ENCODE measurements around the gene MAGED2. TPM values are rescaled to one million over a fixed set of nuclear protein-coding genes. Genes with fewer than 3 reads are reported as not detected.
"Not testable (repeated sequence)": the region's sequence is repeated elsewhere in the genome, so short reads cannot be mapped to it uniquely, and the experiment has no call there.

Gene MAGED2
- total RNA-seq, result 10 to 100 TPM; 43.0 to 45.6 TPM
- polyA plus RNA-seq, result 124 TPM

- H3K9me3 ChIP-seq (ENCODE audit: low read length), result no peaks in the 10 kb centered on the region
- H3K4me1 ChIP-seq (ENCODE audit: insufficient read depth, low read length), result peaks cover 7% of the 10 kb centered on the region
- CTCF ChIA-PET, result interaction anchor here (0.9 kb wide), 1 partner anchor 168 kb away, joined by 3 read pairs; no protein-coding TSS in a partner anchor
- POLR2A ChIA-PET, result interaction anchor here (0.6 to 1.3 kb wide), 3 partner anchors 168 to 820 kb away, joined by 3 to 10 read pairs (median 5); partner anchors contain the start of gene PHF8
- Mint-ChIP-seq H3K9me3 (no peaks in the 10 kb centered on the region), H3K27ac (peak within 1 kb of the TSS; percentile 78 to 99 (median 94)), H3K4me1 (peaks cover 9 to 24% (median 12%) of the 10 kb centered on the region in 3 donors), H3K27me3 (peaks cover 0 to 8% of the 10 kb centered on the region in 2 donors), H3K4me3 (peak within 1 kb of the TSS; percentile 88 to 99 (median 98)), H3K36me3 (peaks cover 0 to 39% (median 5%) of the 10 kb centered on the region in 3 donors)
- peak; percentile 38 to 74 (median 49) for DNase-seq
- H3K36me3 ChIP-seq (ENCODE audit: insufficient read depth, low read length), result peaks cover 21% of the 10 kb centered on the region
- H3K27ac ChIP-seq (ENCODE audit: low read depth, low read length), result peak within 1 kb of the TSS; percentile 82
- peak within 1 kb of the TSS; percentile 86 for H3K4me3 ChIP-seq (ENCODE audit: low read length)
- H3K27me3 ChIP-seq (ENCODE audit: insufficient read depth, low read length, poor library complexity, severe bottlenecking), result no peaks in the 10 kb centered on the region
These were observed at the start of gene MAGED2 for GRCh38 chrX:54807524-54808108. Gene MAGED2, plus strand, starts transcription at chrX:54807745. Its CDS starts 1,587 bp downstream, at chrX:54809332.

- CTCF ChIA-PET, result no interaction called here
- no peak overlapping the region for H3K4me3 Mint-ChIP-seq
These were observed 49.2 kb upstream of the MAGED2 start for GRCh38 chrX:54758114-54759055.

DNA sequence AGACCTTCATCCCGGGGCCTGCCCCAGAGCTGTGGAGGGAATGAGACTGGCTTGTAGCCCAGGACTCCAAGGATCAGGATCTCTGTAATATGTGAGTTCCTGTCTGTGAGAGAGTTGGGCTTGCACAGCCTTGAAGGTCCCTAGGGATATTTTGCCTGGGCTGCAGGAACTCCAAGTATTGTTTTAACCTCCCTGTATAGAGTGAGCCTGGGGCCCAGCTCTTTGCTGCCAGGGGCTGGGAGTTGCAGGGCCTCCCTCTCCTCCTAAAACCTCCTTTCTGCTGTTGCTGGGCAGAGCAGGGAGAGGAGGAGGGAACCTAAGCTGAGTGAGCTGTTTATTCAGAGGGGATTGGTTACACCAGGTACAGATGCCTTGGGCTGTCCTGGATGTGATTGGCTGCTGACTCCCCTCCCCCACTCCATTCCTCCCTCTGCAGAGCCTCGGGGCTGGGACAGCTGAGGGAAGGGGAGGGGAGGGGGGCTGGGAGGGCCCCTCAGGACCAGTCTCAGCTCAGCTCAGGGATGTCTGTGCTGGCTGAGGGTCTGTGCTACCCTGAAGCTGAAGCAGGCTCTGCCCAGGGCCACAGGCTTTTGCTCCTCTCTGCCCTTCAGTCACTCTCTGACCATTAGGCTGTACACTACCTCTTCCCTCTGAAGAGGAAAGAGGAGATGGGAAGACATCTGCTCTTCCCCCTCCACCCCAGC, 33.0 kb upstream of the MAGED2 start:
- H3K36me3 Mint-ChIP-seq; DNase-seq; H3K9me3 ChIP-seq (ENCODE audit: low read length); H3K27ac ChIP-seq (ENCODE audit: low read depth, low read length); H3K4me3 ChIP-seq (ENCODE audit: low read length); POLR2A ChIA-PET; H3K27me3 ChIP-seq (ENCODE audit: insufficient read depth, low read length, poor library complexity, severe bottlenecking); CTCF ChIA-PET; H3K27ac Mint-ChIP-seq; H3K4me1 ChIP-seq (ENCODE audit: insufficient read depth, low read length); H3K4me3 Mint-ChIP-seq; H3K9me3 Mint-ChIP-seq; H3K36me3 ChIP-seq (ENCODE audit: insufficient read depth, low read length): not testable (repeated sequence)
- H3K27me3 Mint-ChIP-seq, result peaks cover 4 to 23% of the 10 kb centered on the region in 2 donors
- H3K4me1 Mint-ChIP-seq, result peaks cover 12 to 20% (median 13%) of the 10 kb centered on the region in 3 donors

More at GRCh38 chrX:54758114-54759055, 49.2 kb upstream of the MAGED2 start:
- peaks cover 11 to 23% of the 10 kb centered on the region in 2 donors for H3K27me3 Mint-ChIP-seq
- H3K27me3 ChIP-seq (ENCODE audit: insufficient read depth, low read length, poor library complexity, severe bottlenecking), result no peaks in the 10 kb centered on the region
- H3K4me3 ChIP-seq (ENCODE audit: low read length), result no peak overlapping the region
- no peaks in the 10 kb centered on the region for H3K4me1 Mint-ChIP-seq
- H3K36me3 Mint-ChIP-seq, result no peaks in the 10 kb centered on the region
- H3K27ac ChIP-seq (ENCODE audit: low read depth, low read length), result no peak overlapping the region
- H3K27ac Mint-ChIP-seq, result no peak overlapping the region
- H3K9me3 Mint-ChIP-seq, result peaks cover 0 to 7% (median 2%) of the 10 kb centered on the region in 5 donors
- H3K9me3 ChIP-seq (ENCODE audit: low read length), result no peaks in the 10 kb centered on the region
- DNase-seq, result no peak
- POLR2A ChIA-PET, result no interaction called here
- H3K4me1 ChIP-seq (ENCODE audit: insufficient read depth, low read length), result no peaks in the 10 kb centered on the region
- H3K36me3 ChIP-seq (ENCODE audit: insufficient read depth, low read length), result no peaks in the 10 kb centered on the region

DNA sequence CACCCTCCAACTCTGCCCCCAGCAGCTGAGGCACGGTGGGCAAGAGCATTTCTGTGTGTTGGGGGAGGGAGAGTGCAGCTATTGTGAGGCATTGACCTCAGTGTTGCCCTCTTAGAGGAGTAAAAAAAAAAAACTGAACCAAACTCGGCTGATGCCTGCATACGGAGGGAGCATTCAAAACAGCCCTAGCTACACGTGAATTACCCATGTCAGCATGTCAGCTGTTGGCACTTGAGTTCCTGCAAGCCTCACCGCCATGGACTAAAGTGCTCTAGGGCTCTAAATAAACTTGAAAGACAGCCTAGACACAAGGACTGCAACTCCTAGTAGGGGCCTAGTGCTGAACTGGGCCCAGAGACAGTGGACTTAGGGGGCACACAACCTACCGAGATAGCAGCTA, 31.5 kb upstream of the MAGED2 start:
- no peak overlapping the region for H3K4me3 Mint-ChIP-seq
- POLR2A ChIA-PET, result no interaction called here

DNA sequence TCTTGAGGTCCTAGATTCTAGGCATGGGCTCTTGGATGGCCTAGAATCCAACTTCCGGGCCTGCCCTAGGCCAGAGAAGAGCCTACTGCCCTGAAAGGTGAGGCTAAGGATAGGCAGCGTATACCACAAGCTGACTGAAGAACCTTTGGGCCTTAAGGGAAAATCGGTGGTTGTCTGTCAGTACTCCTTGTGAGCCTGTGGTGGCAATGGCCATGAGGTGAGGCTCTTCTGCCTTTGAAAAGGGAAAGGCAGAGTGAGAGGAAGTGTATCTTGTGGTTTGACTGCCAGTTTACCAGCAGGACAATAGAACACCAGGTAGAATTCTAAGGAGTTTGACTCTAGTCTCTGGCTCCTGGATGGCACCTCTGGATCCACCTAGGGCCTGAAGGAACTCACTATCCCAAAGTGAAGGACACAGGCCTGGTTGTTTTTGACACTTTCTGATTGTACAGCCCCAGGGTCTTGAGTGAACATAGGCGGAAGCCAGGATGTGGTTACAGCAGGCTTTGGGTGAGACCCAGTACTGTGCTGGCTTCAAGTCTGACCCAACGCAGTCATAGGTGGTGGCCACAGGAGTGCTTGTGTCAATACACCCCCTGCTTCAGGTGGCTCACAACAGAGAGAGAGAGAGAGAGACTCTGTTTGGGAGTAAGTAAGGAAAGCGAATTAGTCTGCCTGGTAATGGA, 30.4 kb upstream of the MAGED2 start:
- H3K4me1 ChIP-seq (ENCODE audit: insufficient read depth, low read length), result peaks cover 9% of the 10 kb centered on the region
- H3K27ac Mint-ChIP-seq, result peak overlapping the region in 6 of 8 donors; percentile 20 to 67 (median 58)
- no peaks in the 10 kb centered on the region for H3K9me3 ChIP-seq (ENCODE audit: low read length)
- H3K36me3 ChIP-seq (ENCODE audit: insufficient read depth, low read length), result no peaks in the 10 kb centered on the region
- H3K4me3 ChIP-seq (ENCODE audit: low read length), result no peak overlapping the region
- CTCF ChIA-PET, result no interaction called here
- POLR2A ChIA-PET, result no interaction called here
- H3K27ac ChIP-seq (ENCODE audit: low read depth, low read length), result no peak overlapping the region
- H3K4me3 Mint-ChIP-seq, result peak overlapping the region in 1 of 7 donors; percentile 12
- no peaks in the 10 kb centered on the region for H3K36me3 Mint-ChIP-seq
- no peaks in the 10 kb centered on the region for H3K27me3 ChIP-seq (ENCODE audit: insufficient read depth, low read length, poor library complexity, severe bottlenecking)
- peaks cover 0 to 13% of the 10 kb centered on the region in 2 donors for H3K27me3 Mint-ChIP-seq
- H3K9me3 Mint-ChIP-seq, result no peaks in the 10 kb centered on the region
- H3K4me1 Mint-ChIP-seq, result peaks cover 12 to 20% (median 13%) of the 10 kb centered on the region in 3 donors
- DNase-seq, result no peak

More for the DNA sequence above, 31.5 kb upstream of the MAGED2 start:
- Histone ChIP-seq H3K9me3 (ENCODE audit: low read length) (no peaks in the 10 kb centered on the region), H3K4me1 (ENCODE audit: insufficient read depth, low read length) (peaks cover 9% of the 10 kb centered on the region), H3K27ac (ENCODE audit: low read depth, low read length) (no peak overlapping the region), H3K27me3 (ENCODE audit: insufficient read depth, low read length, poor library complexity, severe bottlenecking) (no peaks in the 10 kb centered on the region), H3K4me3 (ENCODE audit: low read length) (no peak overlapping the region), H3K36me3 (ENCODE audit: insufficient read depth, low read length) (no peaks in the 10 kb centered on the region)
- Mint-ChIP-seq H3K27ac (peak overlapping the region in 1 of 8 donors; percentile 64), H3K9me3 (peaks cover 0 to 2% (median 0%) of the 10 kb centered on the region in 5 donors), H3K27me3 (peaks cover 0 to 18% of the 10 kb centered on the region in 2 donors), H3K36me3 (no peaks in the 10 kb centered on the region), H3K4me1 (peaks cover 12 to 20% (median 13%) of the 10 kb centered on the region in 3 donors)
- no peak for DNase-seq
- CTCF ChIA-PET, result no interaction called here

DNA sequence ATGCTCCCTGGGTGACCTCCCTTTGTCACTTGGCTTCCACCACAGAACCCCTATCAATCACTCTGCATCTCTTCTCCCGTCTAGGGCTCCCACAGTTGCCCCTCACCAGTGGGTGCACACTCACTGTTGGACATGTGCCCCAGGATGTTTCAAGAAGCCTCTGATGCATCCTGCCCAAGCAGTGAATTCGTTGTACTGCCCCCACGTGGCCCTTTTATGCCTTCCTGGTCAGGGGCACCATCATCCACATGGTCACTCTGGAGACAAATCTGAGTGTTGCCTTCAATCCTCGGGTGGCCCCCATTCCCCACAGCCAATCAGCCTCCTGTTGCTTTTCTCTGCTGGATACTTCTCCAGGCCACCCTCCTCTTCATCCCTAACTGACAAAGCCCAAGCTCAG, 21.6 kb upstream of the MAGED2 start:
- POLR2A ChIA-PET, result no interaction called here
- DNase-seq, result no peak
- Mint-ChIP-seq H3K9me3 (no peaks in the 10 kb centered on the region), H3K36me3 (no peaks in the 10 kb centered on the region), H3K27ac (no peak overlapping the region), H3K27me3 (peaks cover 0 to 10% of the 10 kb centered on the region in 2 donors), H3K4me3 (no peak overlapping the region), H3K4me1 (peaks cover 0 to 4% (median 0%) of the 10 kb centered on the region in 3 donors)
- Histone ChIP-seq H3K9me3 (ENCODE audit: low read length) (no peaks in the 10 kb centered on the region), H3K4me3 (ENCODE audit: low read length) (no peak overlapping the region), H3K4me1 (ENCODE audit: insufficient read depth, low read length) (no peaks in the 10 kb centered on the region), H3K27ac (ENCODE audit: low read depth, low read length) (no peak overlapping the region), H3K27me3 (ENCODE audit: insufficient read depth, low read length, poor library complexity, severe bottlenecking) (no peaks in the 10 kb centered on the region), H3K36me3 (ENCODE audit: insufficient read depth, low read length) (no peaks in the 10 kb centered on the region)
- CTCF ChIA-PET, result interaction anchor here (1.7 kb wide), 1 partner anchor 147 kb away, joined by 4 read pairs; no protein-coding TSS in a partner anchor

DNA sequence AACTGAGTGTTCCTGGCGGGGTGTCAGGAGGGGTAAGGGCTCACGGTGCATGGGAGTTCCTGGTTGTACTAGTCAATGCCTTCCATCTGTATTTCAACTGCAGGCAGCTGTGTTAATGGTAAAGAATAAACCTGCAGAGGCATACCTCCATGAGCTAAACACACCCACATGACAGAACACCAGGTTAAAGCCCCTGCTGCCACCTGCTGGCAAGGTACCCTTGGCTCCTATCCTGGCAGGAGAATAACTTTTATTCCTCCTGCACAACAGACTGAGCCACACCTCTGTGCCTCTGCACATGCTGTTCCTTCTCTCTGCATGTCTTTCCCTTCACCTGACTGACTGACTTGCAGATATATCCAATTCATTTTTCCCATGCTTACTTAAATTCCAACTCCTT, 20.6 kb upstream of the MAGED2 start:
- CTCF ChIA-PET, result interaction anchor here (0.6 to 1.7 kb wide), 2 partner anchors 46 to 148 kb away, joined by 3 to 4 read pairs; no protein-coding TSS in a partner anchor

More for the DNA sequence above, 20.6 kb upstream of the MAGED2 start:
- H3K4me1 ChIP-seq (ENCODE audit: insufficient read depth, low read length), result no peaks in the 10 kb centered on the region
- Mint-ChIP-seq H3K4me3 (no peak overlapping the region), H3K4me1 (peaks cover 0 to 4% (median 0%) of the 10 kb centered on the region in 3 donors), H3K27ac (no peak overlapping the region), H3K27me3 (peaks cover 0 to 11% of the 10 kb centered on the region in 2 donors), H3K36me3 (no peaks in the 10 kb centered on the region), H3K9me3 (no peaks in the 10 kb centered on the region)
- H3K27me3 ChIP-seq (ENCODE audit: insufficient read depth, low read length, poor library complexity, severe bottlenecking), result no peaks in the 10 kb centered on the region
- POLR2A ChIA-PET, result interaction anchor here (0.6 kb wide), 1 partner anchor 406 kb away, joined by 3 read pairs; no protein-coding TSS in a partner anchor
- DNase-seq, result peak in 3 of 5 donors; percentile 3 to 53 (median 10)
- H3K27ac ChIP-seq (ENCODE audit: low read depth, low read length), result no peak overlapping the region
- no peaks in the 10 kb centered on the region for H3K36me3 ChIP-seq (ENCODE audit: insufficient read depth, low read length)
- no peaks in the 10 kb centered on the region for H3K9me3 ChIP-seq (ENCODE audit: low read length)
- H3K4me3 ChIP-seq (ENCODE audit: low read length), result no peak overlapping the region

Data from CD8-positive, alpha-beta memory T cell (primary cell).